ENCODE data around the gene CCDC60. TPM values are rescaled to one million over a fixed set of nuclear protein-coding genes. Genes with fewer than 3 reads are reported as not detected.

CCDC60 gene, protein sequence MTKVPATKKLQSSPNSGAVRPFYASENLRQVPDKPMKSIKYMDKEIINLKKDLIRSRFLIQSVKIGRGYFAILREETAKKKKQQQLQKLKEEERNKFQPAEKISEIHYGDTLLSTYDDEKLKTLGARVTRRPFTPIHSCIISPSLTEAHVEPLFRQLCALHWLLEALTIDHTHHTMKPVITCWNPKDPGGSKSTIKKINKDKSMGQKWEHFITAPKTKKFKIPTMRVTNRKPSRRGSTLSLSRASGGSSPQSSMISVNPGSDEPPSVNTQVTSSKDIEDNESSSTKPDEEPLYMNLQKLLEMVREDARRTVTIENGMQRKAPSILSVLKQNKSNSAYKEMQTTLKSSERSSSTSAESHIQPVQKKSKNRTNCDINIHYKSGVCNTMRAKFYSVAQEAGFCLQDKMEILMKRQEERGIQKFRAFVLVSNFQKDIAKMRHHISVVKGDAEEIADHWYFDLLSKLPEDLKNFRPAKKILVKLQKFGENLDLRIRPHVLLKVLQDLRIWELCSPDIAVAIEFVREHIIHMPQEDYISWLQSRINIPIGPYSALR
- total RNA-seq (ENCODE audit: low replicate concordance): not detected in 2 replicates

DNA sequence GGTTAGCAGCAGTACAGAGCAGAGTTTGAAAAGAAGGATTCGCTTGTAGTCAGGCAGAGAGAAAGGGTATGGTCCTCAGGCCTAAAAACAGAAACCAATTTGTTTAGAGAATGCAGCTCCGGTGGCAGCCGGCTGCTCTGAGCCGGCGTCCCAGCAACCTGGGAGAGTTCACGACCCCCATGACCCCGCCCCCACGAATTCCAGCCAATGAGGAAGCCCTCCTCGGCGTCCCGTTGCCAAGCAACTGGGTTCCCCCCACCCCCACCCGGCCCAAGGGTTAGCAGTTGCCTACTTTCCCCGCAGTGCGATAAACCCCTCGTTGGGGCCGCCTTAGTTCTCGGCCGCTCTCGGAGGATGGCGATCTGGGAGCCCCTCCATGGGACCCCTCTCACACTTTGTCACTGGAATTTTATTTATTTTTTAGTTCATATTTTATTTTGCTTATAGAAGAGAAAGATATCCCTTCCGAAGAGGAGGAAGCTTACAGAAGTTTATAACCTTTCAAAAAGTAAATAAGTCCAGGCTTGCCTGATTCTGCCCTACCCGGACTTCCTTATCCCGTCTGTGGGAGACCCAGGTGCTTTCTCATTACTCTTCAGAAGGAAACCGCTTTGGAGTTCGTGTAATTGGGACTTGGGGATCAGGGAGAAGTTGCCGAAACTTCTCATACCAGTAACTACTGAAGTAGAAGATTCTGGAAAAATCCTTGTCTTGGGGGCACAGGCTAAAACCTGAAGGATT is at the start of gene CCDC60:
Gene CCDC60 (plus strand): TSS at position 300 of the 741 bp plus-strand sequence. CDS start 448 bp downstream, outside the sequence.
- H3K4me3 ChIP-seq (ENCODE audit: low read depth, low read length): no peak within 1 kb of the TSS
- DNase-seq (ENCODE audit: low read depth): no peak
- TF ChIP-seq, protein P1, sequence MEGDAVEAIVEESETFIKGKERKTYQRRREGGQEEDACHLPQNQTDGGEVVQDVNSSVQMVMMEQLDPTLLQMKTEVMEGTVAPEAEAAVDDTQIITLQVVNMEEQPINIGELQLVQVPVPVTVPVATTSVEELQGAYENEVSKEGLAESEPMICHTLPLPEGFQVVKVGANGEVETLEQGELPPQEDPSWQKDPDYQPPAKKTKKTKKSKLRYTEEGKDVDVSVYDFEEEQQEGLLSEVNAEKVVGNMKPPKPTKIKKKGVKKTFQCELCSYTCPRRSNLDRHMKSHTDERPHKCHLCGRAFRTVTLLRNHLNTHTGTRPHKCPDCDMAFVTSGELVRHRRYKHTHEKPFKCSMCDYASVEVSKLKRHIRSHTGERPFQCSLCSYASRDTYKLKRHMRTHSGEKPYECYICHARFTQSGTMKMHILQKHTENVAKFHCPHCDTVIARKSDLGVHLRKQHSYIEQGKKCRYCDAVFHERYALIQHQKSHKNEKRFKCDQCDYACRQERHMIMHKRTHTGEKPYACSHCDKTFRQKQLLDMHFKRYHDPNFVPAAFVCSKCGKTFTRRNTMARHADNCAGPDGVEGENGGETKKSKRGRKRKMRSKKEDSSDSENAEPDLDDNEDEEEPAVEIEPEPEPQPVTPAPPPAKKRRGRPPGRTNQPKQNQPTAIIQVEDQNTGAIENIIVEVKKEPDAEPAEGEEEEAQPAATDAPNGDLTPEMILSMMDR (IDR thresholded peaks at IDR 0.05; ENCODE audit: insufficient read depth, low read length): no peak

GRCh38 chr12:119288576-119288975 is 46.0 kb upstream of the CCDC60 start:
- TF ChIP-seq, protein P1 (IDR thresholded peaks at IDR 0.05; ENCODE audit: insufficient read depth, low read length): no peak
- DNase-seq (ENCODE audit: low read depth): no peak
- H3K4me3 ChIP-seq (ENCODE audit: low read depth, low read length): no peak overlapping the region

DNA sequence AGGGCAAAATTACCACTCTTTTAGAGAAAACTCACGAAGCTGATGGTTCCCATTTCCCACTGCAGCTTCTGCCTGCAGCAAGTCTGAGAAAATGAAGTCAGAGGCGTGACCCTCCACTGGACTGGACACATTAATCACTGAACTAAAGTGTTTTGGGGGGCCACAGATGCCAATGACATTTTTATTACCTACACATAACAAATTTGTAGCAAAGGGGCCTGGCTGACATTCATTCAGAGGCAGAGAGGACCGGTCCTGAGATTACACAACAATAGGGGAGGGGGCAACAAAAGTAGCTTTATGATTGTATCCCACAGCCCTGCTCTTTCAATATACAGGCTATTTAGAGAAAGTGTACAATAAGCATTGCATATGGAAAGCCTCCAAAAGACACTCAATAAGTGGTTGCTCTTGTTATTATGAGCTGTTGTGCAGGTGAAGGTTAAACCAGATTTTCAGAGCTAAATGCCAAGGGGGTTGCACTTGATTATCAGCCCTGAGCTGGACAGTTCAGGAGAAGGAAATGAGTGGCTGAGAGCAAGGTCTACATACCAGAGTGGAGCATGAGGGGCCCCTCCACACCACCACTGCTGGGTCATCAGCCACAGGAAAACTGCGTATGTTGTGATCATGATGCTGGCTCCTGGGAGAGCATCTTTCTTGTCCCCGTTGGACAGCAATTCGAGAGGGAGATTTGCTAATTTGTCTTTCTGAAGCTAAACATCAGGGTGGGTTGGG is 41.5 kb upstream of the CCDC60 start:
- no peak overlapping the region for H3K4me3 ChIP-seq (ENCODE audit: low read depth, low read length)
- TF ChIP-seq, protein P1 (IDR thresholded peaks at IDR 0.05; ENCODE audit: insufficient read depth, low read length): no peak
- DNase-seq (ENCODE audit: low read depth): no peak

- TF ChIP-seq, protein P1 (IDR thresholded peaks at IDR 0.05; ENCODE audit: insufficient read depth, low read length): no peak
- DNase-seq (ENCODE audit: low read depth): no peak
- H3K4me3 ChIP-seq (ENCODE audit: low read depth, low read length): no peak overlapping the region
Measured at GRCh38 chr12:119294211-119294610, 40.3 kb upstream of the CCDC60 start.

- no peak for DNase-seq (ENCODE audit: low read depth)
- TF ChIP-seq, protein P1 (IDR thresholded peaks at IDR 0.05; ENCODE audit: insufficient read depth, low read length): no peak
- no peak overlapping the region for H3K4me3 ChIP-seq (ENCODE audit: low read depth, low read length)
Measured at GRCh38 chr12:119296535-119296934, 38.0 kb upstream of the CCDC60 start.

- TF ChIP-seq, protein P1 (IDR thresholded peaks at IDR 0.05; ENCODE audit: insufficient read depth, low read length): no peak
- DNase-seq (ENCODE audit: low read depth): no peak
- H3K4me3 ChIP-seq (ENCODE audit: low read depth, low read length): no peak overlapping the region
Measured at GRCh38 chr12:119299130-119299529, 35.4 kb upstream of the CCDC60 start.
